DND-41 (cell line): ENCODE measurements around the gene PLOD2.

ENCODE experiments used
- EZH2 ChIP-seq: IDR thresholded peaks from 3 replicates; pipeline ENCODE4 v1.6.1; 2012; ENCODE audit warnings: borderline replicate concordance, low read depth, mild to moderate bottlenecking, moderate library complexity, low read length, inconsistent platforms; ENCODE audit not compliant: severe bottlenecking
- TF ChIP-seq, protein P1 (sequence below): IDR thresholded peaks from 2 replicates; pipeline ENCODE4 v1.5.1; 2012; ENCODE audit warnings: borderline replicate concordance, low read length, moderate library complexity, mild to moderate bottlenecking; ENCODE audit not compliant: poor library complexity, severe bottlenecking; ENCODE audit errors: extremely low read depth

DNA sequence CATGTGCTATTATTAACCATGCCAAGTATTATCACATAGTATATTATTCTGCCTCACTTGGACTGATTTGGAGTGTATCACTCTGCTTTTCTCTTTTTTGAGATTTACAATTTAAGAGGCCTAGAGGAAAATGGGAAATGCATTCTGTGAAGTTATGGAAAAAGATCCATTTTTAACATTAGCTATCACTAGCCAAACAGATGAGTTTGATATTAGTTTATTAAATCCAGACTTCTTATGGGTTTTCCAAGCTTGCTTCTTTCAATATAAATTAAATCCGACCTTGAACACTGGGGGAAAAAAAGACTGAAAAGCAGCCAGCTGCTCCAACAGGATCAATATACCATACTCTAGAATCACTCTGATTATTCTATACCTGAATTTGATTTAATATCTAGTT lies 30.1 kb upstream of the PLOD2 start:
- TF ChIP-seq, protein P1, sequence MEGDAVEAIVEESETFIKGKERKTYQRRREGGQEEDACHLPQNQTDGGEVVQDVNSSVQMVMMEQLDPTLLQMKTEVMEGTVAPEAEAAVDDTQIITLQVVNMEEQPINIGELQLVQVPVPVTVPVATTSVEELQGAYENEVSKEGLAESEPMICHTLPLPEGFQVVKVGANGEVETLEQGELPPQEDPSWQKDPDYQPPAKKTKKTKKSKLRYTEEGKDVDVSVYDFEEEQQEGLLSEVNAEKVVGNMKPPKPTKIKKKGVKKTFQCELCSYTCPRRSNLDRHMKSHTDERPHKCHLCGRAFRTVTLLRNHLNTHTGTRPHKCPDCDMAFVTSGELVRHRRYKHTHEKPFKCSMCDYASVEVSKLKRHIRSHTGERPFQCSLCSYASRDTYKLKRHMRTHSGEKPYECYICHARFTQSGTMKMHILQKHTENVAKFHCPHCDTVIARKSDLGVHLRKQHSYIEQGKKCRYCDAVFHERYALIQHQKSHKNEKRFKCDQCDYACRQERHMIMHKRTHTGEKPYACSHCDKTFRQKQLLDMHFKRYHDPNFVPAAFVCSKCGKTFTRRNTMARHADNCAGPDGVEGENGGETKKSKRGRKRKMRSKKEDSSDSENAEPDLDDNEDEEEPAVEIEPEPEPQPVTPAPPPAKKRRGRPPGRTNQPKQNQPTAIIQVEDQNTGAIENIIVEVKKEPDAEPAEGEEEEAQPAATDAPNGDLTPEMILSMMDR: no peak
- no peak for TF ChIP-seq EZH2
